Kidney epithelial cell (primary cell): ENCODE data around the gene ERC2. TPM values are rescaled to one million over a fixed set of nuclear protein-coding genes. Genes with fewer than 3 reads are reported as not detected.
"Not testable (repeated sequence)": the region's sequence is repeated elsewhere in the genome, so short reads cannot be mapped to it uniquely, and the experiment has no call there.

ENCODE experiments used
- DNase-seq: peaks from one replicate; pipeline ENCODE4 v3.0.0-alpha.2; 2010; ENCODE audit warnings: low read depth
- H3K27me3 ChIP-seq: 2 replicates; pipeline ENCODE4 v1.6.0; 2011; ENCODE audit warnings: low read length; ENCODE audit not compliant: control insufficient read depth, insufficient read depth
- H3K36me3 ChIP-seq: 2 replicates; pipeline ENCODE4 v1.5.1; 2011; ENCODE audit warnings: low read length; ENCODE audit not compliant: control insufficient read depth, insufficient read depth
- H3K4me3 ChIP-seq: 2 replicates; pipeline ENCODE4 v1.5.1; 2011; ENCODE audit warnings: low read depth, mild to moderate bottlenecking, control low read depth, low read length
- total RNA-seq: library from RNA; depleted of rRNA; stranded (reverse); fragments of >200 nt; gene quantifications from 2 replicates; pipeline ENCODE4 v1.2.3, GENCODE V29; 2015
- TF ChIP-seq, protein P1 (sequence below): IDR thresholded peaks from 2 replicates; pipeline ENCODE4 v1.5.1; 2011; ENCODE audit warnings: mild to moderate bottlenecking, moderate library complexity, low read length, control low read depth, inconsistent platforms; ENCODE audit not compliant: insufficient read depth, poor library complexity, severe bottlenecking

ERC2 gene
- total RNA-seq, result 6.0 and 17.0 TPM in 2 replicates

- DNase-seq, result peak; percentile 14
- no peaks in the 10 kb centered on the region for H3K36me3 ChIP-seq
- TF ChIP-seq, protein P1, sequence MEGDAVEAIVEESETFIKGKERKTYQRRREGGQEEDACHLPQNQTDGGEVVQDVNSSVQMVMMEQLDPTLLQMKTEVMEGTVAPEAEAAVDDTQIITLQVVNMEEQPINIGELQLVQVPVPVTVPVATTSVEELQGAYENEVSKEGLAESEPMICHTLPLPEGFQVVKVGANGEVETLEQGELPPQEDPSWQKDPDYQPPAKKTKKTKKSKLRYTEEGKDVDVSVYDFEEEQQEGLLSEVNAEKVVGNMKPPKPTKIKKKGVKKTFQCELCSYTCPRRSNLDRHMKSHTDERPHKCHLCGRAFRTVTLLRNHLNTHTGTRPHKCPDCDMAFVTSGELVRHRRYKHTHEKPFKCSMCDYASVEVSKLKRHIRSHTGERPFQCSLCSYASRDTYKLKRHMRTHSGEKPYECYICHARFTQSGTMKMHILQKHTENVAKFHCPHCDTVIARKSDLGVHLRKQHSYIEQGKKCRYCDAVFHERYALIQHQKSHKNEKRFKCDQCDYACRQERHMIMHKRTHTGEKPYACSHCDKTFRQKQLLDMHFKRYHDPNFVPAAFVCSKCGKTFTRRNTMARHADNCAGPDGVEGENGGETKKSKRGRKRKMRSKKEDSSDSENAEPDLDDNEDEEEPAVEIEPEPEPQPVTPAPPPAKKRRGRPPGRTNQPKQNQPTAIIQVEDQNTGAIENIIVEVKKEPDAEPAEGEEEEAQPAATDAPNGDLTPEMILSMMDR, result peak; percentile 43
- peak within 1 kb of the TSS; percentile 61 for H3K4me3 ChIP-seq
- no peaks in the 10 kb centered on the region for H3K27me3 ChIP-seq
Observed at GRCh38 chr3:56468184-56469106, at the start of gene ERC2. Gene ERC2 (minus strand): TSS chr3:56468467.

- Histone ChIP-seq H3K27me3 (no peaks in the 10 kb centered on the region), H3K4me3 (no peak overlapping the region), H3K36me3 (no peaks in the 10 kb centered on the region)
- no peak for DNase-seq
- TF ChIP-seq, protein P1, result no peak
Observed at GRCh38 chr3:56502738-56503137, 34.5 kb upstream of the ERC2 start.

DNA sequence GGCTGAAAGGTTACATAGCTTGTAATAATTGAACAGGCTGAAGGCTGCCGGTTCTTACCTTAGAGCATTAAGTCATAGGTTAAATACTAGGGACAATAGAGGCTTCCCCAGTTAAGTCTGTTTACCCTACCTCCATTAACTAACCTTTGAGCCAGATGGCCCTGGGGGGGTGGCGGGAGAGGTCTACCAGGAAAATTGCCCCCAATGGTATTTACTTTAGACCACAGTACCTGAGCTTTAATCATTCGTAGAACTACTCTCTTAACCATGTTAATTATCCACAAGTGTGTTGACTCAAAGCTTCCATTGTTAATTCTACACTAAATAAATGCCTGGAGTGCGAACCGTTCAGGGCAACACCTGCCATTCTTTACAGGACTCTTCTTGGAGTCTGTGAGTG lies 28.1 kb upstream of the ERC2 start:
- DNase-seq, H3K4me3 ChIP-seq, H3K27me3 ChIP-seq, H3K36me3 ChIP-seq: not testable (repeated sequence)

DNA sequence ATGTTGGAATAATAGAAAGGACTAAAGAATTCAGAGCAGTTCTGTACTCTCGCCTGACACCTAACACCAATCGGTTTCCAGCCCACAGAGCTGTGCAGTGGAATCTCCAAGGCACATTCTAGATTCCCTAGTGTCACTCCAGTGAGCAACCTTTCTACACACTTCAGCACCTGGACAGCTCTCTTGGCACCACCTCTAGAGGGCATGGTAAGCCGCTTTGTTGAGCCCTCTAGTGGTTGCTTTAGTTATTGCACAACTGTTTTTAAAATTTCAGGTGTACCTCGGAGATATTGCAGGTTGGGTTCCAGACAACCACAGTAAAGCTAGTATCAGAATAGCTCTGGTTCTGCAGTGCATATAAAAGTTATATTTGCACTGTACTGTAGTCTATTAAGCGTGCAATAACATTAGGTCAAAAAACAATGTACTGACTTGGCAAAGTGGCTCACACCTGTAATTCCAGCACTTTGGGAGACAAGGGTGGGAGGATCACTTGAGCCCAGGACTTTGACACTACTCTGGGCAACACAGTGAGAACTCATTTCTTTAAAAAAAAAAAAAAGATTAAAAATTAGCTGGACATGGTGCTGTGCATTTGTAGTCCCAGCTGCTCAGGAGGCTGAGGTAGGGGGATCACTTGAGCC lies 26.5 kb upstream of the ERC2 start:
- Histone ChIP-seq H3K36me3 (no peaks in the 10 kb centered on the region), H3K4me3 (no peak overlapping the region), H3K27me3 (no peaks in the 10 kb centered on the region)
- DNase-seq, result peak; percentile 49
- TF ChIP-seq, protein P1, result peak; percentile 98

GRCh38 chr3:56491566-56491965 lies 23.3 kb upstream of the ERC2 start:
- no peak for DNase-seq
- Histone ChIP-seq H3K36me3 (no peaks in the 10 kb centered on the region), H3K4me3 (no peak overlapping the region), H3K27me3 (peaks cover 2% of the 10 kb centered on the region)
- TF ChIP-seq, protein P1, result no peak

DNA sequence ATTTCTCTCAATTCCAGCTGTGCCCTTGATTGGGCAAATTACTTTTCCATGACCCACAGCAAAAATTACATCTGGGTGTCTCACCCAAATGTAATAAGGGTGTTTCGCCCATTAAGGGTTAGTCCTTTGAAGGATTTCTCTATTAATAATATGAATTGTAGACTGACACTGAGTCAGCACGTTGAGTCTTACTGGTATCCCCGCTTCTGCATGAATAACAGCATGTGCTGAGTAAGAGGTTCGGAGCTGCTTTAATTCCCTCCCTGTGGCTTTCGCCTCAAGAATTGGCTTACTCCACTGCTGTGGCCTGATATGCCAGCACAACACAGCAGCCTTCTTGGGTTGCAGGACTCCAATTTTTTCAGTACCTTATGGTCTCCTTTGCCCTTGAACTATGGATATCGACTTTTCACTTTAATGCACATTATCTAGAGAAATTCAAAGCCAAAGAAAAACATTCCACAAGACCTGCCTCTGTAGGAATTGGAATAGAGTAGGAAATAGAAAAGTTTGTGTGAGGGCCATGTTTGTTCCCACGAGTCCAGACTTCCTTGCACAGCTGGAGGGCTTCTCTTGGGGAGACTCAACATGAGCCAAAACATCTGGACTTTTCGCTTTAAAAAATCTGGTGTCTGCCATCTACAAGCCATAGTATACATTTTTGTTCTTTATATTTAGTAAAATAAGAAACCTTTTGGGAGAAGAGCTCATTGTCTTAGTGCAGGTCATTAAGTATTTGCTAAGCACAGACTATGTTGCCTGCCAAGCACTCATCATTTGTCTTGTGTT lies 20.7 kb upstream of the ERC2 start:
- DNase-seq, result no peak
- Histone ChIP-seq H3K36me3 (no peaks in the 10 kb centered on the region), H3K4me3 (no peak overlapping the region), H3K27me3 (peaks cover 3% of the 10 kb centered on the region)
- TF ChIP-seq, protein P1, result no peak
